GM12891 (cell line): ENCODE measurements around the gene CTNNA3.

Source experiments
- POLR2A ChIP-seq: IDR thresholded peaks from 2 replicates; pipeline ENCODE4 v1.6.1; 2011; ENCODE audit warnings: low read depth, low read length, control low read depth
- POLR2AphosphoS5 ChIP-seq: IDR thresholded peaks from 2 replicates; pipeline ENCODE4 v1.6.1; 2011; ENCODE audit warnings: low read depth, low read length, control low read depth

DNA sequence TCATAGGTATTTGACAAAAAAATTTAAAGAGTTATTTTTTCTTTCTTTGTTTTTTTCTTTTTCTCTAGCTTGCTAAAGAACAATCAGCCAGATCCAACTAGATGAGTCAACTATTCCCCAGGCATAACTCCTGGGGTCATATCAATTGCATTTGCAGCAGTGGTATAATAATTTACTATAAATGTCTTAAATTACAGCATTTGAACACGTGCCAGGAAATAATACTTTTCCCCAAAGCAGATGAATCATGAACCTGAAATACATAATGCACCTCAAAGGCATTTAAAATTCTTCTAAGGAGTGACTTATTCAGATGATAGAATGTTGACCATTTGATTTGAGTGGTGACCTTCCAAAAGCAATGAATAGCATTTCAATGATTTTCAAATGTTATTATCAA lies 580.0 kb downstream of the CTNNA3 start:
- TF ChIP-seq POLR2A (no peak), POLR2AphosphoS5 (no peak)
